Calu3 (cell line): ENCODE results near the gene EYS. TPM values are rescaled to one million over a fixed set of nuclear protein-coding genes. Genes with fewer than 3 reads are reported as not detected.

Experiments
- BruUV-seq: library from RNA; stranded (reverse); fragments of 400-500 nt; replicated peaks from 2 replicates; lab custom pipeline; 2021; lab: Mats Ljungman, UMichigan
- CTCF ChIA-PET: fragments of 300-600 bp; sonication (Branson Sonifier 250); formaldehyde crosslinking; loops from one replicate; lab custom pipeline; 2022; ENCODE audit warnings: antibody characterized with exemption; lab: Charles Lee
- DNase-seq: peaks from one replicate; pipeline ENCODE4 v3.0.0; 2022
- H3K27ac Mint-ChIP-seq: one replicate; pipeline ENCODE4 v1.8.0; 2022; ENCODE audit warnings: mixed read lengths; ENCODE audit not compliant: unreplicated experiment
- H3K27me3 Mint-ChIP-seq: one replicate; pipeline ENCODE4 v1.8.0; 2022; ENCODE audit warnings: mixed read lengths; ENCODE audit not compliant: unreplicated experiment
- H3K36me3 Mint-ChIP-seq: one replicate; pipeline ENCODE4 v1.8.0; 2022; ENCODE audit warnings: mild to moderate bottlenecking, moderate library complexity, mixed read lengths; ENCODE audit not compliant: insufficient read depth, unreplicated experiment
- H3K4me1 Mint-ChIP-seq: one replicate; pipeline ENCODE4 v1.8.0; 2022; ENCODE audit warnings: mild to moderate bottlenecking, low read depth, mixed read lengths; ENCODE audit not compliant: unreplicated experiment
- H3K4me3 Mint-ChIP-seq: one replicate; pipeline ENCODE4 v1.8.0; 2022; ENCODE audit warnings: mild to moderate bottlenecking, low read depth, moderate library complexity, mixed read lengths; ENCODE audit not compliant: unreplicated experiment
- H3K9me3 Mint-ChIP-seq: one replicate; pipeline ENCODE4 v1.8.0; 2022; ENCODE audit warnings: low read depth, mixed read lengths; ENCODE audit not compliant: unreplicated experiment
- CTCF ChIP-seq: fragments of 200-600 bp; IDR thresholded peaks from one replicate; pipeline ENCODE4 v1.8.0; 2022; ENCODE audit warnings: antibody characterized with exemption; ENCODE audit not compliant: unreplicated experiment
- intact Hi-C: fragments of 100-400 bp; cut with micrococcal nuclease; formaldehyde crosslinking; loops from one replicate; pipeline ENCODE4 v1.10.0; 2022; ENCODE audit not compliant: unreplicated experiment
- total RNA-seq: library from RNA; stranded (reverse); gene quantifications from 2 replicates; pipeline ENCODE4 v1.2.3, GENCODE V29; 2022

EYS gene
- total RNA-seq, 1 experiment from 2014 or later: not detected

GRCh38 chr6:64672131-64672530, 1034.9 kb downstream of the EYS start:
- Mint-ChIP-seq H3K4me3 (no peak overlapping the region), H3K36me3 (no peaks in the 10 kb centered on the region), H3K9me3 (peaks cover 7% of the 10 kb centered on the region), H3K27me3 (no peaks in the 10 kb centered on the region), H3K4me1 (no peaks in the 10 kb centered on the region), H3K27ac (no peak overlapping the region)
- CTCF ChIA-PET: no interaction called here
- no peak for DNase-seq
- no TSS peak for BruUV-seq
- intact Hi-C loops: no loop called here
- no peak for TF ChIP-seq CTCF

GRCh38 chr6:64665137-64665536, 1041.9 kb downstream of the EYS start:
- Mint-ChIP-seq H3K27me3 (no peaks in the 10 kb centered on the region), H3K4me1 (no peaks in the 10 kb centered on the region)

GRCh38 chr6:64664480-64664879, 1042.5 kb downstream of the EYS start:
- Mint-ChIP-seq H3K36me3 (no peaks in the 10 kb centered on the region), H3K27ac (no peak overlapping the region), H3K27me3 (no peaks in the 10 kb centered on the region), H3K4me3 (no peak overlapping the region), H3K4me1 (no peaks in the 10 kb centered on the region), H3K9me3 (peaks cover 14% of the 10 kb centered on the region)
- BruUV-seq: no TSS peak
- intact Hi-C loops: no loop called here
- CTCF ChIA-PET: no interaction called here
- TF ChIP-seq CTCF: no peak
- DNase-seq: no peak

More at GRCh38 chr6:64665137-64665536, 1041.9 kb downstream of the EYS start:
- TF ChIP-seq CTCF: no peak
- H3K36me3 Mint-ChIP-seq: no peaks in the 10 kb centered on the region
- no TSS peak for BruUV-seq
- DNase-seq: no peak
- CTCF ChIA-PET: no interaction called here
- H3K9me3 Mint-ChIP-seq: peaks cover 14% of the 10 kb centered on the region
- H3K4me3 Mint-ChIP-seq: no peak overlapping the region
- no peak overlapping the region for H3K27ac Mint-ChIP-seq
- intact Hi-C loops: no loop called here

GRCh38 chr6:64644024-64644423, 1063.0 kb downstream of the EYS start:
- no peak for DNase-seq
- H3K4me3 Mint-ChIP-seq: no peak overlapping the region
- no peaks in the 10 kb centered on the region for H3K4me1 Mint-ChIP-seq
- peaks cover 2% of the 10 kb centered on the region for H3K9me3 Mint-ChIP-seq
- no TSS peak for BruUV-seq
- no peaks in the 10 kb centered on the region for H3K27me3 Mint-ChIP-seq
- no peak overlapping the region for H3K27ac Mint-ChIP-seq
- intact Hi-C loops: no loop called here
- no peak for TF ChIP-seq CTCF
- CTCF ChIA-PET: no interaction called here
- H3K36me3 Mint-ChIP-seq: no peaks in the 10 kb centered on the region

GRCh38 chr6:64630901-64631300, 1076.1 kb downstream of the EYS start:
- H3K27ac Mint-ChIP-seq: no peak overlapping the region
- no peak for DNase-seq
- BruUV-seq: no TSS peak
- H3K4me3 Mint-ChIP-seq: no peak overlapping the region
- CTCF ChIA-PET: no interaction called here
- no peak for TF ChIP-seq CTCF
- H3K4me1 Mint-ChIP-seq: no peaks in the 10 kb centered on the region
- H3K36me3 Mint-ChIP-seq: no peaks in the 10 kb centered on the region
- peaks cover 5% of the 10 kb centered on the region for H3K9me3 Mint-ChIP-seq
- no peaks in the 10 kb centered on the region for H3K27me3 Mint-ChIP-seq
- intact Hi-C loops: no loop called here
